Coronary artery (tissue), 2 donors: ENCODE measurements around the gene PLCB2.

Experiments
- DNase-seq: peaks from one replicate; pipeline ENCODE4 v3.0.0-alpha.2; 2017; ENCODE audit warnings: low spot score
- H3K27ac ChIP-seq, 2 donors: fragments of 200-600 bp; sonication (generic); one replicate each; pipeline ENCODE4 v1.5.1; 2016 to 2019
- H3K4me3 ChIP-seq: fragments of 200-600 bp; sonication (generic); 2 replicates; pipeline ENCODE4 v1.5.1; 2016; ENCODE audit warnings: mild to moderate bottlenecking, moderate library complexity
- TF ChIP-seq, protein P1 (sequence below): fragments of 200-600 bp; sonication (generic); IDR thresholded peaks from one replicate; pipeline ENCODE4 v1.5.1; 2019; ENCODE audit warnings: antibody characterized with exemption

Gene PLCB2

GRCh38 chr15:40325188-40325587 lies 17.5 kb upstream of the PLCB2 start:
- DNase-seq, result no peak

DNA sequence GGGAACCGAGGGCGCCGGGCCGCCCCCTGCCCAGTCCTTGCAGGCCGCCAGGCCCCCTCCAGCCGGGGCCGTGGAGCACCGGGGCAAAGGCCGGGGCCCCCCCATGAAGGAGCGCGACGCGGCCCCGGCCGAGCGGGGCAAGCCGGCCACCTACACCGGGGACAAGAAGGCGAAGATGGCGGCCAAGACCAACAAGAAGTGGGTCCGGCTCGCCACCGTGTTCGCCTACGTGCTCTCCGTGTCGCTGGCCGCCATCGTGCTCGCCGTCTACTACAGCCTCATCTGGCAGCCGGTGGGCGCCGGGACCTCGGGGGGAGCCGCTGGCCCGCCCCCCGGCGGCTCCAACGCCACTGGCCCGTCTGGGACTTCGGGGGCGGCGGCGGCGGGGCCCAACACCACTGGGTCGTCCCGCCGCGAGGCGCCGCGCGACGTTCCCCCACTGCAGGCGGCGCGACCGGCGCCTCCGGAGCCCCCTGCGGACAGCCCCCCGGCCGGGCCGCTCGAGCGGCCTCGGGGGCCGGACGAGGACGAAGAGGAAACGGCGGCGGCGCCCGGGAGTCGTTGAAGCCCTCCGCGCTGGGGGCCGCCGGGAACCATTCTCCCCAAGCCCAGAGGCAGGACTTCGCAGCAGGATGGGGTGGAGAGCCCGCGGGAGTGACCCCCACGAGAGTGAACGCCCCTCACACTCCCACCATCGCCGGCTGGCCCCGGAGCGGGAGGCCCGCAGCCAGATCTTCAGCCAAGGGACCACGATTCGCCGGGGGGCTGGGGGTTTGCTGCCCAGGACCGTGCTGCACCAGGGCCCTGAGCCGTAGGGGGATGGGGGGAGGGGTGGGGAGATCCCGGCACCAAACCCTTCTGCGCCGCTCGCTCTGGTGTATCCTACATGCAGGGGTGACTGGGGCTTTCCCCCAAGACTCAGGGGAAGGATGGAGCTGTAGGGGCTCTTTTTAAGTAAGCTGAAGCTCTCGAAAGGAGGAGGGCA lies 16.5 kb upstream of the PLCB2 start:
- TF ChIP-seq, protein P1, sequence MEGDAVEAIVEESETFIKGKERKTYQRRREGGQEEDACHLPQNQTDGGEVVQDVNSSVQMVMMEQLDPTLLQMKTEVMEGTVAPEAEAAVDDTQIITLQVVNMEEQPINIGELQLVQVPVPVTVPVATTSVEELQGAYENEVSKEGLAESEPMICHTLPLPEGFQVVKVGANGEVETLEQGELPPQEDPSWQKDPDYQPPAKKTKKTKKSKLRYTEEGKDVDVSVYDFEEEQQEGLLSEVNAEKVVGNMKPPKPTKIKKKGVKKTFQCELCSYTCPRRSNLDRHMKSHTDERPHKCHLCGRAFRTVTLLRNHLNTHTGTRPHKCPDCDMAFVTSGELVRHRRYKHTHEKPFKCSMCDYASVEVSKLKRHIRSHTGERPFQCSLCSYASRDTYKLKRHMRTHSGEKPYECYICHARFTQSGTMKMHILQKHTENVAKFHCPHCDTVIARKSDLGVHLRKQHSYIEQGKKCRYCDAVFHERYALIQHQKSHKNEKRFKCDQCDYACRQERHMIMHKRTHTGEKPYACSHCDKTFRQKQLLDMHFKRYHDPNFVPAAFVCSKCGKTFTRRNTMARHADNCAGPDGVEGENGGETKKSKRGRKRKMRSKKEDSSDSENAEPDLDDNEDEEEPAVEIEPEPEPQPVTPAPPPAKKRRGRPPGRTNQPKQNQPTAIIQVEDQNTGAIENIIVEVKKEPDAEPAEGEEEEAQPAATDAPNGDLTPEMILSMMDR, result no peak
- DNase-seq, result no peak
- H3K27ac ChIP-seq, result peak overlapping the region; percentile 95 to 98
- peak overlapping the region; percentile 98 for H3K4me3 ChIP-seq

More at GRCh38 chr15:40325188-40325587, 17.5 kb upstream of the PLCB2 start:
- TF ChIP-seq, protein P1, result no peak
- peak overlapping the region; percentile 98 for H3K4me3 ChIP-seq
- H3K27ac ChIP-seq, result peak overlapping the region; percentile 95 to 98

GRCh38 chr15:40323239-40323952 lies 15.7 kb upstream of the PLCB2 start, which contains the start of gene INAFM2:
TSS of gene INAFM2 (plus strand) at chr15:40323692. CDS start at chr15:40324056, 364 bp downstream.
- peak; percentile 93 for DNase-seq
- TF ChIP-seq, protein P1, result peak; percentile 38
- H3K4me3 ChIP-seq, result peak within 1 kb of the TSS; percentile 98
- H3K27ac ChIP-seq, result peak within 1 kb of the TSS; percentile 95 to 98

- DNase-seq, result no peak
- TF ChIP-seq, protein P1, result no peak
- Histone ChIP-seq H3K27ac (peak overlapping the region; percentile 73 to 98), H3K4me3 (peak overlapping the region; percentile 98)
These were observed 14.9 kb upstream of the PLCB2 start for GRCh38 chr15:40322531-40323238.

- no peak for DNase-seq
- Histone ChIP-seq H3K4me3 (no peak overlapping the region), H3K27ac (peak overlapping the region in 1 of 2 donors; percentile 38)
- TF ChIP-seq, protein P1, result peak; percentile 78
These were observed 13.2 kb upstream of the PLCB2 start for GRCh38 chr15:40320931-40321371.

GRCh38 chr15:40320409-40320808 lies 12.7 kb upstream of the PLCB2 start:
- Histone ChIP-seq H3K27ac (no peak overlapping the region), H3K4me3 (no peak overlapping the region)
- DNase-seq, result no peak
- TF ChIP-seq, protein P1, result no peak
